ENCODE data around the gene OTOP2. TPM values are rescaled to one million over a fixed set of nuclear protein-coding genes. Genes with fewer than 3 reads are reported as not detected.
A peak's percentile ranks its signal among the peaks of the same experiment; 100 is the strongest.

OTOP2 gene
- total and polyA plus RNA-seq, 2 experiments from 2014 or later, result not detected

DNA sequence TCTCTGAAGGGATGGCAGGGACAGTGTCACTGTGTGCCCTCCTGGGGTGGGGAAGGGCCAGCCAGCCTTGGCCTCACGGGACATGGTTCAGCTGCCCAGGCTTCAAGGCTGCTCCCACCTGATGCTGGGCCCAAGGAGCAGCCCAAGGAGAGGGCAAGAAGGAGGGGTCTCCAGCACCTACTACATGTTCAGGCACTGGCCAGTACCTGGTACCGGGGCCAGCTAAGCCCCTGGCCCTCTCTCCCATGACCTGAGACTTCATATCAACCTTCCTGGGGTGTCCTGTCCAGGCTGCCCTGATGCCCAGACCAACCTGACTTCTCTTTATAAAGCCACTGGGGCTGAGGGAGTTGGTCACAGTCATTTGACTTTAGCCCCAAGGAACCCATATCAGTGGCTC, 2.3 kb upstream of the OTOP2 start:
- Histone ChIP-seq H3K9me2 (ENCODE audit: insufficient read depth) (no peaks in the 10 kb centered on the region), H4K20me1 (ENCODE audit: insufficient read depth) (no peaks in the 10 kb centered on the region), H3K27me3 (replicated peaks; ENCODE audit: insufficient read depth) (peaks cover 63% of the 10 kb centered on the region), H3K79me2 (ENCODE audit: insufficient read depth) (no peaks in the 10 kb centered on the region), H3K27ac (no peak overlapping the region), H3K36me3 (ENCODE audit: low read depth) (no peaks in the 10 kb centered on the region), H3K4me3 (no peak overlapping the region), H3K9me3 (ENCODE audit: low read depth) (no peaks in the 10 kb centered on the region), H3K4me2 (ENCODE audit: unreplicated experiment) (no peak overlapping the region), H2AFZ (no peak overlapping the region), H3K4me1 (ENCODE audit: insufficient read depth) (no peaks in the 10 kb centered on the region), H3F3A (ENCODE audit: insufficient read depth) (no peaks in the 10 kb centered on the region), H3K9ac (no peak overlapping the region)
- TF ChIP-seq EZH2 (IDR thresholded peaks at IDR 0.05; ENCODE audit: insufficient read depth, poor library complexity, severe bottlenecking) (no peak), EZH2phosphoT487 (IDR thresholded peaks at IDR 0.05; ENCODE audit: insufficient read depth, low read depth) (no peak)
- in situ Hi-C loops (cut with MboI), result no loop called here
- DNase-seq, result no peak
- WGBS, 2 experiments (ENCODE audit: low coverage in 1 of 2, low lambda C conversion rate in 2 of 2, missing lambda C conversion rate in 2 of 2), result 74 to 76% methylated on average over 2 of the region's 2 CpGs

DNA sequence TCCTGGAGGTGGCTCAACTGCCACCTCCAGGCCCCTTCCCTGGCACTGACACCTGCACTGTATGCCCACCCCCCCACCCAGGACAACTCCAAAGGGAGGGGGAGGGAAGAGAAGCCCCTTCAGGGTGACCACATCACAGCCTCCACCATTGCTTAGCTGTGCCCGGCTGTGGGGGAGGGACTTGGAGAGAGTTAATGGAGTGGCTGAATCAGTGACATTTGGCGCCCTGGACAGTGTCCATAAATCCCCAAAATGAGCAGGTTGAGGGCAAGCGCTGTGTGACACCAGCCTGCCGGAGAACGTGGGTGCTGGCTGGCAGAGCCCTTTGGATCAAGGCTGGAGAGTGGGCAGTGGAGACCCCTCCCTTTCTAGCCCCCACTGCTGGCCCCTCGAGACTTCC, 1.9 kb upstream of the OTOP2 start:
- WGBS, 2 experiments (ENCODE audit: low coverage in 1 of 2, low lambda C conversion rate in 2 of 2, missing lambda C conversion rate in 2 of 2), result 19 to 20% methylated on average over 5 to 6 of the region's 6 CpGs
- TF ChIP-seq EZH2phosphoT487 (IDR thresholded peaks at IDR 0.05; ENCODE audit: insufficient read depth, low read depth) (no peak), EZH2 (IDR thresholded peaks at IDR 0.05; ENCODE audit: insufficient read depth, poor library complexity, severe bottlenecking) (no peak)
- Histone ChIP-seq H3K27me3 (replicated peaks; ENCODE audit: insufficient read depth) (peaks cover 67% of the 10 kb centered on the region), H3K9me3 (ENCODE audit: low read depth) (no peaks in the 10 kb centered on the region), H3K4me1 (ENCODE audit: insufficient read depth) (no peaks in the 10 kb centered on the region), H3K9ac (no peak overlapping the region), H3K9me2 (ENCODE audit: insufficient read depth) (no peaks in the 10 kb centered on the region), H3K4me2 (ENCODE audit: unreplicated experiment) (no peak overlapping the region), H3K36me3 (ENCODE audit: low read depth) (no peaks in the 10 kb centered on the region), H2AFZ (no peak overlapping the region), H3K79me2 (ENCODE audit: insufficient read depth) (no peaks in the 10 kb centered on the region), H3K4me3 (no peak overlapping the region), H4K20me1 (ENCODE audit: insufficient read depth) (no peaks in the 10 kb centered on the region), H3F3A (ENCODE audit: insufficient read depth) (no peaks in the 10 kb centered on the region), H3K27ac (no peak overlapping the region)
- in situ Hi-C loops (cut with MboI), result no loop called here
- no peak for DNase-seq

- Histone ChIP-seq H3K36me3 (ENCODE audit: low read depth) (no peaks in the 10 kb centered on the region), H3K79me2 (ENCODE audit: insufficient read depth) (no peaks in the 10 kb centered on the region), H3K4me1 (ENCODE audit: insufficient read depth) (no peaks in the 10 kb centered on the region), H3K4me2 (ENCODE audit: unreplicated experiment) (peak within 1 kb of the TSS; percentile 8), H3K9me2 (ENCODE audit: insufficient read depth) (no peaks in the 10 kb centered on the region), H4K20me1 (ENCODE audit: insufficient read depth) (no peaks in the 10 kb centered on the region), H2AFZ (peak within 1 kb of the TSS; percentile 46; the same call in 1 of the 2 replicates), H3K27me3 (replicated peaks; ENCODE audit: insufficient read depth) (peaks cover 75% of the 10 kb centered on the region), H3K27ac (no peak within 1 kb of the TSS), H3K9me3 (ENCODE audit: low read depth) (no peaks in the 10 kb centered on the region), H3K9ac (no peak within 1 kb of the TSS), H3K4me3 (no peak within 1 kb of the TSS), H3F3A (ENCODE audit: insufficient read depth) (no peaks in the 10 kb centered on the region)
- 4% methylated on average over 43 to 53 of the region's 57 CpGs for WGBS, 2 experiments (ENCODE audit: low coverage in 1 of 2, low lambda C conversion rate in 2 of 2, missing lambda C conversion rate in 2 of 2)
- in situ Hi-C loops (cut with MboI), result no loop called here
- TF ChIP-seq EZH2 (IDR thresholded peaks at IDR 0.05; ENCODE audit: insufficient read depth, poor library complexity, severe bottlenecking), result peak; percentile 85
- TF ChIP-seq EZH2phosphoT487 (IDR thresholded peaks at IDR 0.05; ENCODE audit: insufficient read depth, low read depth), result no peak
- DNase-seq, result no peak
Observed at GRCh38 chr17:74922694-74923537, 1.2 kb upstream of the OTOP2 start, which contains the start of gene USH1G. Gene USH1G, minus strand, starts transcription at chr17:74923255. Its CDS starts 182 bp downstream, at chr17:74923073.

GRCh38 chr17:74923538-74924249, 379 bp upstream of the OTOP2 start:
- peak overlapping the region; percentile 8 for H3K4me2 ChIP-seq (ENCODE audit: unreplicated experiment)

More at GRCh38 chr17:74923538-74924249, 379 bp upstream of the OTOP2 start:
- 2 to 3% methylated on average over 51 to 57 of the region's 59 CpGs for WGBS, 2 experiments (ENCODE audit: low coverage in 1 of 2, low lambda C conversion rate in 2 of 2, missing lambda C conversion rate in 2 of 2)
- H2AFZ ChIP-seq, result peak overlapping the region; percentile 46; the same call in 1 of the 2 replicates
- DNase-seq, result peak; percentile 71
- H3K9ac ChIP-seq, result no peak overlapping the region
- H3K27ac ChIP-seq, result no peak overlapping the region
- no peaks in the 10 kb centered on the region for H3K36me3 ChIP-seq (ENCODE audit: low read depth)
- H4K20me1 ChIP-seq (ENCODE audit: insufficient read depth), result no peaks in the 10 kb centered on the region
- in situ Hi-C loops (cut with MboI), result no loop called here
- no peaks in the 10 kb centered on the region for H3K79me2 ChIP-seq (ENCODE audit: insufficient read depth)
- H3K27me3 ChIP-seq (replicated peaks; ENCODE audit: insufficient read depth), result peaks cover 76% of the 10 kb centered on the region
- H3K9me3 ChIP-seq (ENCODE audit: low read depth), result no peaks in the 10 kb centered on the region
- TF ChIP-seq EZH2phosphoT487 (IDR thresholded peaks at IDR 0.05; ENCODE audit: insufficient read depth, low read depth) (peak; percentile 38; the same call in 1 of the 2 replicates), EZH2 (IDR thresholded peaks at IDR 0.05; ENCODE audit: insufficient read depth, poor library complexity, severe bottlenecking) (no peak)
- no peaks in the 10 kb centered on the region for H3K4me1 ChIP-seq (ENCODE audit: insufficient read depth)
- H3K4me3 ChIP-seq, result no peak overlapping the region
- no peaks in the 10 kb centered on the region for H3K9me2 ChIP-seq (ENCODE audit: insufficient read depth)
- no peaks in the 10 kb centered on the region for H3F3A ChIP-seq (ENCODE audit: insufficient read depth)
